ENCODE results near the gene GNS.

The GNS gene

DNA sequence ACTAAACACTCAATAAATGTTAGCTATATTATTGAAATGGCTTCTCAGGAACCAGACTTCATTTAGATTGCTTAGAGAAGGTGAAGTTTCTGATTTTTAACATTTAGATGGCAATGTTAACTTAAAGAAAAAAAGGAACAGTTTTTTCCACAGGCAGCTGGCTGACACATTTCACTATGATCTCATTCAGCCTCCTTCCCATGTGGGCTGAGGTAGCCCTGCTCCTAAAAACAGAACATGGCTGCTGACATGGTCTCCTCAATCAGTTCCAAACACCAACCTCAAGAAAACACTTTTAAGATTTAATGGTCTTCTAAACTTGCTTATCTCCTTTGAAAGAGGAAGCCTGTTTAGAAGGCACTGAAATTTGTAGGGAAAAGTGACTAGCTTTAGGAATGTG lies 23.8 kb downstream of the GNS start:
- FAIRE-seq = no peak

DNA sequence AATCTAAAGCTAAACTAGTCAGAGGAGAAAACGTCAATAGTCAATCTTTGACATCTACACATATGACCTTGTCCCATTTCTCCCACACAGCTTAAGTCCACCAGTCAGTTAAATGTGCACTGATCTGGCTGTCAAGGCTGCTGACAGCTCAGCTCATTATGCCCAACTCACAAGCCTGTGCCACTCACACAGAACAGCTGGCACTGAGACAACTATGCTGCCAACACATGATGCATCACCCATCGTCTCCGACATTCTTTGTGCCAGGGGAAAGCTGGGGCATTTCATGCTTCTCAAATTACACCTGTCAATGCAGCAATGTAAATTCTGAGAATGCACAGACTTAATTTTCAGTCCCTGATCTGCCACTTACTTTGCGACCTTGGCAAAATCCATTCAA lies 25.3 kb downstream of the GNS start:
- no peak for FAIRE-seq

DNA sequence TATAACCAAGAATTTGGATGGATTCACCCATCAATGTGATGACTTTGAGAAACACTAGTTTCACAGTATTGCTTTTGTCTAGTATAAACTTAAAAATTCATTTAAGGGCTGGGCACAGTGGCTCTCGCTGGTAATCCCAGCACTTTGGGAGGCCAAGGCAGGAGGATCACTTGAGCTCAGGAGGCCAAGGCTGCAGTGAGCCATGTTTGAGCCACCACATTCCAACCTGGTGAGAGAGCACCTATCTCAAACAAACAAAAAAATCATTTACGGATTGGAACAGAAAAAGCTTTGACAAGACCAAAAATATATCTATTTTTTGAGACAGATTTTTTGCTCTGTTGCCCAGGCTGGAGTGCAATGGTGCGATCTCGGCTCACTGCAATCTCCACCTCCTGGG lies 27.5 kb downstream of the GNS start:
- FAIRE-seq = no peak

DNA sequence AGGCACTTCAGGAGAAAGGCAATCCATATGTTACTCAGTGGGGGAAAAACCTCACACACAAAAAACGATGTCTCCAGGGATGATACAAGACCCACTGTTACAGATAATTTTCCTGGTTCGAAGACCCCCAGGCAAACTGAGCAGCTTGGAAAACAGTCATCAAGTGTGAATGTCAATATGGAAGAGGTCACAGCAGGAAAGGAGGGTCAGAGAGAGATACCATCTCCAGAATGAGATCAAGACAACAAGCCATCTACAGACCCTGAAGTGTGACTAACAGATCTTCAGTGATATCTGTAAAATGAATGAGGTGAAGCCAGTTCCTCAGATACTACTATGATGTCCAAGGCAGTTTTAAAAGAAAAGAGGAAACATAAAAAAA lies 28.6 kb downstream of the GNS start:
- FAIRE-seq = no peak

DNA sequence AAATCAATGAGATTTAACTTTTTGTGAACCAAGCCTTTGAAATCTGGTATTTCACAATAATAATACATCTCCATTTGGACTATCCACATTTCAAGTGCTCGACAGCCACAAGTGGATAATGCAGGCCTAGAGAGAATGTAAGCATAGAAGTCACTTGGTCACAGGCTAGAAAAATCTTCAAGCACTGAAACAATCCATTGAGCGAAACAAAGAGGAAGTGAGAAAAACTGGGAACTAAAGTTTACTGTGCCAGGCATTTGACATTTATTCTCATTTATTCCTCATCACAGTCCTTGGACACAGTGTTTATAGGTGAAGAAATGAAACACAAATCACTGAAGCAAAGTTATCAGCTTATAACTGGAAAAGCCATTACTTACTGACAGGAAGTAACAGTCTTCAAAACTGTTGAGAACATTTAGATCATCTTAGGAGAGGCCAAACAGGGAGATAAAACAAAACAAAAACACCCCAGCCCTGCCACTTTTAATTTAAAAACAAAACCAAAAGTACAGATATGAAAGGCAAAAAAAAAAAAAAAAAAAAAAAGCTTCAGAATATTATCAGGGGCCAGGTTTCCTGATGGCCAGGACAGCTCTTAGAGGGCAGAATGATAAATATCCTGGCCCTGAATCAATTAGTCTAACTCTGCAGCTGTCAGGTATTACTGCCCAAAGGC lies 29.2 kb downstream of the GNS start:
- FAIRE-seq = no peak

GRCh38 chr12:64724201-64724745 lies 34.9 kb downstream of the GNS start:
- FAIRE-seq = no peak

- FAIRE-seq = no peak
Observed at GRCh38 chr12:64723630-64724029, 35.6 kb downstream of the GNS start.

- no peak for FAIRE-seq
Observed at GRCh38 chr12:64722835-64723234, 36.4 kb downstream of the GNS start.

- no peak for FAIRE-seq
Observed at GRCh38 chr12:64720884-64721283, 38.3 kb downstream of the GNS start.

DNA sequence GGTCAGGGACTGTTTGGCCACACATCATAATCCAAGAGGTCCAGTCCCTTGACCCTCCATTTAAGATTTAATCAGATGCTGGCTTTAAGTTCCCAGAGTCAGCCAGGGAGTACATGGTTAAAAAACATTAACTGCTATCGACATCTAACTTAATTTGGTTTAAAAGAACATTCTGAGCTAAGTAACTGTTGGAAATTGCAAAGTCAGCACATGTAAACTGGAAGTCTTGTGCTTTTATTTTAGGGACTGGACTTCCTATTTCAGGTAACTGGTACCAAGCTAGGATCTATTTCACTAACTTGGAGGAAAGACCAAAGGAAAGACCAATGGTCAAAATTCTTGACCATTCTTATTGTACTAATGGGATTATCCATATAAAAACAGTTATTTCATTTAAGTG lies 40.6 kb downstream of the GNS start:
- FAIRE-seq = no peak

GRCh38 chr12:64716839-64717455 lies 42.3 kb downstream of the GNS start:
- FAIRE-seq = no peak

DNA sequence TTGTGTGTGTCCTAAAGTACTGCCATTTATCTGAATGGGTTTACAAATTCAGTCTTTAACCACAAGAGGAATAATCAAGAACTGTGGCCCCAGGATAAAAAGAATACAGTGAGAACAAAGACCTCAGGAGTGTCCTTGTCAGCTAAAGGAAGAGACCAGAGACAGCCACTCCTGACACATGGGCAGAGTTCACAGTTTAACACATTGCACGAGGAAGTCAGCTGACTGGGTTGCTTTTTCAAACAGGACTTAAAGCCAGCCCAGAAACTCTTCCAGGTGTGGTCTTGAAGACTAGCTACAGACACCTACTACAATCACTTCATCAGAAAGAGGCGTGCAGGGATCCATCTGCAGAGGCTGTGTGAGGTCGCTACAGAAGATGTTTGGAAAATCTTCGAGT lies 42.8 kb downstream of the GNS start:
- FAIRE-seq = no peak

DNA sequence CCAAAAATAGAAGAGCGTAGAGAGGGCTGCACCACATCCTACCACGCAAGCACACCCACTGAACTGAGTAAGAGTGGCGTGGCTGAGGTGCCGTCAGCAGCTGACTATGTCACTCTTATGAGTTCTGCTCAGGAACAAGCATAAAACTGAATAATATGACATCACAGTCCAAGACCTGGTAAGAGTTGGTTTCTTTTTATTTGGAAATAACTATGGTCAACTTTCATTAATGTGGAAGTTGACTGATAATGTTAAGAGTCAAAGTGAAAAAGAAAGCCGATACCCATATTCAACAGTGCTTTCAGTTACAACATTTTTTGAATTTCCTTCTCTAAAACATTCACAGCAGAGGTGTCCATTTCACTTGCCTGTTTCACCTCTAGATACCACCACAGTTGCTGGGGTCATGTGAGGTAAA lies 44.6 kb downstream of the GNS start:
- no peak for FAIRE-seq

DNA sequence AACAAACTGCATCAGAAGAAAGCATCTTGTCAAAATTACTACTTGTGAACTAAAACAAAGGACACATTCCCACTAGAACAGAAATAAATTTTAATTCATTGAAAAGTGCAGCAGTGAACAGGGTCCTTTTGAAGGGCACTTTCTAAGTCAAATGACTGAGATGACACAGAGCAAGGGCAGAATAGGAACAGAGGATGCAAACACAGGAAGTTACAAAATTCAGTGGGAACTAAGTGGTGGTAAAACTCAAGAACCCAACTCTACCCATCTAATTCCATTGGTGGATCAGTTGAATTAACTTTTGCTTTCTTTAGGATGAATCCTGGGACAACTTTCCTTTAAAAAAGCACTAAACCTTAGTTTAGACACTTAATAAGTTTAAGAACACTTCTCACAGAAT lies 45.8 kb downstream of the GNS start:
- FAIRE-seq = no peak

DNA sequence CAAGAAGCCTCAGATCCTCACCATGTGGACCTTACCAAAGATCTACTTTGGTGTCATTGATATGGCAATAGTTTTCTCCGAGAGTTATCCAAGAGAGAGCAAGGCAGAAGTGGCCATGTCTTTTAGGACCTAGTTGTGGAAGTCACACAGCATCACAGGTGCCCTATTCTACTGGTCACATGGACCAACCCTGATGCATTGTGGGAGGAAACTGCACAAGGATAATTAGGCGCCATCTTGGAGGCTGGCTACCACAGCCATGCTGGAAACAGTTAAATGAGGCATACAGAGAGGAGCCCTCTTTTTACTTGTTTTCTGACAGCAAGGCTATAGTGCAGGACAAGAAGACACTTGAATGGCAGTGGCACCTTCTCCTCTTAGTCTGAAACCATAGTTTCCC lies 49.8 kb downstream of the GNS start:
- FAIRE-seq = no peak

DNA sequence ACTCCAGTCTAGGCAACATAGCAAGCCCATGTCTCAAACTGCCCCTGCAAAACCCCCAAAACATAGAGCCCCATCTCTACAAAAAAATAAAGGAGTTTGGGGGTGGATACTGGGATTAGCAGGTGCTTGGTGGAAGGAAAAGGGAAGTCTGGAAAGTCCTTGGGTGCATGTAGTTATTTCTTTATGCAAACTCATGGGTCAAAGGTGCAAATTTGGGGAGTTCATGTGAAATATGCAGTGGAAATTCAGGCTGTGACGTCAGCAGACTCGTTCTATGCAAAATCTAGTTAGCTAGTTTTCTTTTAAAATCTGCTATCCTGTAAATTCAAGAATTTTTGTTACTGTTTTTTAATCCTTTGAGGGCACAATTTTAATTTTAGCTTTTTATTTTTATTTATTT lies 51.3 kb downstream of the GNS start:
- FAIRE-seq = no peak

- FAIRE-seq = no peak
Observed at GRCh38 chr12:64707362-64707761, 51.8 kb downstream of the GNS start.

DNA sequence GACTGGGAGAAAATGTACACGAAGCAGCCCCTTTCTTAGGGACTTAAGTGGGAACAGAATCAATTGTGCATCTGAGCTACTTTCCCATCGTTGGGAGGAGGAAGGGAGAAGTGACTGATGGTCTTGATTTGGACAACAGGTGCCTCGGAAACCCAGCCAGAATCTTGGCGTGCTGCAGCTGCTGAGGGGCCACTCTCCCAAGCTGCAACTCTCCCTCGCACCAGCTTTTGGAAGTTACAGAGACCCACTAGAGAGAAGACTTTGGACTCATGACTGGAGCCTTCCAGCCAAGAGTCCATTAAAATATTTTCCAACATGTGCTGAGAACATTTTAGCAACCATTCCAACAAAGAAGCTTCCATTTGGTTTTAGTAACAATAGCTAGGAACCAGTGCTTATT lies 52.3 kb downstream of the GNS start:
- FAIRE-seq = no peak

- no peak for FAIRE-seq
Observed at GRCh38 chr12:64706306-64706705, 52.9 kb downstream of the GNS start.

GRCh38 chr12:64701283-64701682 lies 57.9 kb downstream of the GNS start:
- no peak for FAIRE-seq

GRCh38 chr12:64700532-64700931 lies 58.7 kb downstream of the GNS start:
- no peak for FAIRE-seq

- FAIRE-seq = no peak
Observed at GRCh38 chr12:64699504-64700115, 59.6 kb downstream of the GNS start.

GRCh38 chr12:64696080-64696741 lies 63.0 kb downstream of the GNS start:
- no peak for FAIRE-seq

- FAIRE-seq = no peak
Observed at GRCh38 chr12:64695550-64695949, 63.7 kb downstream of the GNS start.
